GM12874 (cell line): ENCODE data around the gene DAPK1.

Source experiments
- TF ChIP-seq, protein P1 (sequence below): IDR thresholded peaks from 2 replicates; pipeline ENCODE4 v1.5.1; 2011; ENCODE audit warnings: low read depth, mild to moderate bottlenecking, control low read depth, low read length, moderate library complexity; ENCODE audit not compliant: insufficient read depth

Gene DAPK1

GRCh38 chr9:87630846-87631245 is 133.2 kb downstream of the DAPK1 start:
- TF ChIP-seq, protein P1, sequence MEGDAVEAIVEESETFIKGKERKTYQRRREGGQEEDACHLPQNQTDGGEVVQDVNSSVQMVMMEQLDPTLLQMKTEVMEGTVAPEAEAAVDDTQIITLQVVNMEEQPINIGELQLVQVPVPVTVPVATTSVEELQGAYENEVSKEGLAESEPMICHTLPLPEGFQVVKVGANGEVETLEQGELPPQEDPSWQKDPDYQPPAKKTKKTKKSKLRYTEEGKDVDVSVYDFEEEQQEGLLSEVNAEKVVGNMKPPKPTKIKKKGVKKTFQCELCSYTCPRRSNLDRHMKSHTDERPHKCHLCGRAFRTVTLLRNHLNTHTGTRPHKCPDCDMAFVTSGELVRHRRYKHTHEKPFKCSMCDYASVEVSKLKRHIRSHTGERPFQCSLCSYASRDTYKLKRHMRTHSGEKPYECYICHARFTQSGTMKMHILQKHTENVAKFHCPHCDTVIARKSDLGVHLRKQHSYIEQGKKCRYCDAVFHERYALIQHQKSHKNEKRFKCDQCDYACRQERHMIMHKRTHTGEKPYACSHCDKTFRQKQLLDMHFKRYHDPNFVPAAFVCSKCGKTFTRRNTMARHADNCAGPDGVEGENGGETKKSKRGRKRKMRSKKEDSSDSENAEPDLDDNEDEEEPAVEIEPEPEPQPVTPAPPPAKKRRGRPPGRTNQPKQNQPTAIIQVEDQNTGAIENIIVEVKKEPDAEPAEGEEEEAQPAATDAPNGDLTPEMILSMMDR, result no peak

- TF ChIP-seq, protein P1, result no peak
These were observed 138.2 kb downstream of the DAPK1 start for GRCh38 chr9:87635656-87636501.

GRCh38 chr9:87638292-87638691 is 140.6 kb downstream of the DAPK1 start:
- TF ChIP-seq, protein P1, result no peak

- TF ChIP-seq, protein P1, result no peak
These were observed 142.3 kb downstream of the DAPK1 start for GRCh38 chr9:87639949-87640348.

DNA sequence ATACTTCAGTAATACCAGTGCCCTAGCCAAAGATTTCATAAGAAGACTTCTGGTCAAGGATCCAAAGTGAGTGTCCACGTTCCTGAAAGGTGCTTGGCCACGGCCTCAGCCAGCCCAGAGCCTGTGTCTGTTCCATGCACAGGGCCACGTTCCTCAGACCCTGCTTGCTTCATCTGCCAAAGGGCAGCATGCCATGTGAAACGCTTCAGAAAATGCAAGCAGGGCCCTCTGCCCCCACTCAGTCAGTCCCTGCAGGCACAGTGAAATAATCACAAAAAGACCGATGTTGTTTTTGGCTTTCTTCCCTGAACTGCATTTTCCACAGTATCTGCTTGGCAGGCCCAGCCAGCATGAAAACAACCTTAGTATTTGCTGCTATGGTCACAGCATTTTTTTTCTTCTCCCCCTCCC is 142.7 kb downstream of the DAPK1 start:
- TF ChIP-seq, protein P1, result no peak

GRCh38 chr9:87641067-87641466 is 143.4 kb downstream of the DAPK1 start:
- TF ChIP-seq, protein P1, result no peak

DNA sequence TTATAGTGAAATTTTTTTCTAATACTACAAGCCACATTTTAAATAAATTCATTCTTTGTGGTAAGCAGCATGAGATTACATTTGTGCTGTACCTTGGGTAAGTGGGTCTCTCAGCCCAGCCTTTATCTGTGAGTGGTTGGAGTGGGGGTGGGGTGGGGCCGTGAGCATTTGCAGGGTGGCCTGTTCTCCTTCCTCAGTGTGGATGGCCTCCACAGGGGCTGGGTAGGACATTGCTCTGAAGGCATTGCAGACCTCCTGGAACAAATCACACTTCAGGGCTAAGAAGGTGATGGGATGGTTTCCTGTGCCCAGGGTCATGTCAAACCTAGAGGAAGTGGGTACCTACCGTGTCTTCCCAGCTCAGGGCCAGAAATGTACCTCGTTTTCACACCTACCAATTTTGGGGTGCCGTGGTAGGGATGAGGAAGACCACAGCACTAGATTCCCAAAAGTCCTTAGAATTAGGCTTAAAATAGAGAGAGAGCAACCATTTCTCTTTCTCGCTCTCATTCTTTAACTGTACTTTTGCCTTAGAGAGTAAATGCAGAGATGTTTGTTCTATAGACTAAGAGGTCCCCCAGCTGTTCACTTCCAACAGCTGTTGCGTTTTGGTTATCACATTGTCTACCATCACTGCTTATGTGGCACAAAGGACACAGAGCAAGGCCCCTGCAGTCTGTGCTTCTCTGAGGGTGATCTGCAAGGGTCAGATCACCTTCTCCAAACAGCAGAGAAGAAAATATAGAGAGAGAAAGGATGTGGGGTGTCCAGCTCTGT is 144.9 kb downstream of the DAPK1 start:
- TF ChIP-seq, protein P1, result no peak
